Sciatic nerve (tissue), 2 donors: Measurements from ENCODE around the gene SPATA13. TPM values are rescaled to one million over a fixed set of nuclear protein-coding genes. Genes with fewer than 3 reads are reported as not detected.
A peak's percentile ranks its signal among the peaks of the same experiment; 100 is the strongest.

Experiments
- ATAC-seq: fragments of 200-7000 bp; cut with Tn5 transposase; one replicate; pipeline ENCODE4 v1.9.1; 2020; ENCODE audit warnings: mild to moderate bottlenecking, moderate library complexity
- DNase-seq: peaks from one replicate; pipeline ENCODE4 v3.0.0-alpha.2; 2020; ENCODE audit warnings: low spot score
- intact Hi-C: fragments of 100-400 bp; cut with DNase I; formaldehyde crosslinking; loops from one replicate; pipeline ENCODE4 v1.14.2; 2022
- total RNA-seq: library from RNA; stranded (reverse); fragmentation: NEBNext Ultra II Directional; extraction: Animal tissue kit (Norgen Biotek cat#: 25700); gene quantifications from one replicate; pipeline ENCODE4 v1.2.1, GENCODE V29; 2021
- donor health status: DM: no; HTN: no; CAD: no.
- donor health status: DM: no; HTN: no; CAD: no.

Gene SPATA13
- total RNA-seq, 1 donor from 2014 or later: 49.8 TPM

GRCh38 chr13:24230428-24231072, 70.0 kb downstream of the SPATA13 start:
- DNase-seq (no peak), ATAC-seq (no peak)
- intact Hi-C loops: loop anchor here (10.0 kb wide), 1 partner anchor 306 kb away; no protein-coding TSS in a partner anchor

- DNase-seq: no peak
These were observed 70.9 kb downstream of the SPATA13 start for GRCh38 chr13:24231377-24231776.

GRCh38 chr13:24232037-24232436, 71.5 kb downstream of the SPATA13 start:
- no peak for ATAC-seq
- intact Hi-C loops: loop anchor here (10.0 kb wide), 1 partner anchor 307 kb away; no protein-coding TSS in a partner anchor

More at GRCh38 chr13:24231377-24231776, 70.9 kb downstream of the SPATA13 start:
- no peak for ATAC-seq
- intact Hi-C loops: loop anchor here (10.0 kb wide), 1 partner anchor 307 kb away; no protein-coding TSS in a partner anchor

GRCh38 chr13:24232474-24232873, 72.0 kb downstream of the SPATA13 start:
- no peak for DNase-seq
- ATAC-seq: no peak
- intact Hi-C loops: loop anchor here (10.0 kb wide), 1 partner anchor 308 kb away; no protein-coding TSS in a partner anchor

More at GRCh38 chr13:24232037-24232436, 71.5 kb downstream of the SPATA13 start:
- DNase-seq: no peak

GRCh38 chr13:24233351-24233901, 72.9 kb downstream of the SPATA13 start:
- ATAC-seq (peak; percentile 57), DNase-seq (no peak)
- intact Hi-C loops: loop anchor here (10.0 kb wide), 1 partner anchor 309 kb away; no protein-coding TSS in a partner anchor

- DNase-seq (no peak), ATAC-seq (no peak)
- intact Hi-C loops: loop anchor here (10.0 kb wide), 1 partner anchor 310 kb away; no protein-coding TSS in a partner anchor
These were observed 73.8 kb downstream of the SPATA13 start for GRCh38 chr13:24234200-24234915.

- intact Hi-C loops: loop anchor here (10.0 kb wide), 1 partner anchor 313 kb away; no protein-coding TSS in a partner anchor
These were observed 76.8 kb downstream of the SPATA13 start for GRCh38 chr13:24237356-24237755.

GRCh38 chr13:24241336-24241735, 80.8 kb downstream of the SPATA13 start:
- no peak for DNase-seq
- no peak for ATAC-seq
- intact Hi-C loops: no loop called here

More at GRCh38 chr13:24237356-24237755, 76.8 kb downstream of the SPATA13 start:
- DNase-seq (no peak), ATAC-seq (no peak)

- intact Hi-C loops: no loop called here
- ATAC-seq (no peak), DNase-seq (no peak)
These were observed 81.6 kb downstream of the SPATA13 start for GRCh38 chr13:24242100-24242499.

GRCh38 chr13:24243302-24243701, 82.8 kb downstream of the SPATA13 start:
- intact Hi-C loops: no loop called here
- DNase-seq (no peak), ATAC-seq (no peak)

- no peak for ATAC-seq
- intact Hi-C loops: no loop called here
- DNase-seq: no peak
These were observed 84.3 kb downstream of the SPATA13 start for GRCh38 chr13:24244802-24245201.

GRCh38 chr13:24247016-24247415, 86.5 kb downstream of the SPATA13 start:
- intact Hi-C loops: no loop called here
- ATAC-seq (no peak), DNase-seq (no peak)

GRCh38 chr13:24249624-24250023, 89.1 kb downstream of the SPATA13 start:
- intact Hi-C loops: no loop called here
- no peak for ATAC-seq
- DNase-seq: no peak

GRCh38 chr13:24250376-24251057, 90.0 kb downstream of the SPATA13 start:
- ATAC-seq: no peak
- DNase-seq: no peak
- intact Hi-C loops: no loop called here

- intact Hi-C loops: no loop called here
- peak; percentile 29 for ATAC-seq
- DNase-seq: no peak
These were observed 91.0 kb downstream of the SPATA13 start for GRCh38 chr13:24251525-24251924.

GRCh38 chr13:24252136-24252535, 91.6 kb downstream of the SPATA13 start:
- no peak for ATAC-seq
- intact Hi-C loops: no loop called here
- no peak for DNase-seq

GRCh38 chr13:24253520-24254145, 93.1 kb downstream of the SPATA13 start:
- DNase-seq (no peak), ATAC-seq (no peak)
- intact Hi-C loops: no loop called here

GRCh38 chr13:24254146-24254841, 93.8 kb downstream of the SPATA13 start:
- peak; percentile 49 for ATAC-seq
- DNase-seq: no peak
- intact Hi-C loops: no loop called here
